ENCODE data around the gene ACSM6. TPM values are rescaled to one million over a fixed set of nuclear protein-coding genes. Genes with fewer than 3 reads are reported as not detected.

Gene ACSM6
- polyA plus RNA-seq, 1 experiment, result not detected

DNA sequence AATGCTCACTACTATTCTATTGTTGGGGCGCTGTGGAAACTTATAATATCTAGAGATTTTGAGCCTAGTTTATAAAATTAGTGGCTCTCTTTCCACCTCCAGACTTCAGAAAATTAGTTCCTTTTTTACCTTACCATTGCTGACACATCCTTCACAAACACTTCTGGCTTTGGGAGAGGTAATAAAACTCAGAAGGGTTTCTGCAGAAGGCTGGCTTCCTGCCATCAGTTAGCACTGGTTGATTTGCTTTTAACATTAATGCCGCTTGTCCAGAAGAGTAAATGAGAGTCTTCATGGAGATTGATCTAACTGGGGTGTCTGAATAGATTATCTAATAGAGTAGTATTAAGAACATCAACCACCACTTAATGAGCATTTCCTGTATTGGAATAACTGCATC, 20.3 kb downstream of the ACSM6 start:
- no peak for TF ChIP-seq CTCF (IDR thresholded peaks at IDR 0.05; ENCODE audit: insufficient read depth, low read depth, low read length)
- Histone ChIP-seq H3K27me3 (ENCODE audit: control insufficient read depth, insufficient read depth, low read length) (no peaks in the 10 kb centered on the region), H3K4me3 (ENCODE audit: low read depth, low read length) (no peak overlapping the region), H3K36me3 (ENCODE audit: control insufficient read depth, insufficient read depth, low read length) (no peaks in the 10 kb centered on the region)
- CTCF ChIA-PET, result no interaction called here
- DNase-seq (ENCODE audit: low read depth), result no peak
- POLR2A ChIA-PET, result no interaction called here

GRCh38 chr10:95214793-95215192, 20.8 kb downstream of the ACSM6 start:
- POLR2A ChIA-PET, result no interaction called here
- no peak for DNase-seq (ENCODE audit: low read depth)
- TF ChIP-seq CTCF (IDR thresholded peaks at IDR 0.05; ENCODE audit: insufficient read depth, low read depth, low read length), result no peak

GRCh38 chr10:95217476-95217875, 23.4 kb downstream of the ACSM6 start:
- TF ChIP-seq CTCF (IDR thresholded peaks at IDR 0.05; ENCODE audit: insufficient read depth, low read depth, low read length), result no peak
- DNase-seq (ENCODE audit: low read depth), result no peak
- POLR2A ChIA-PET, result no interaction called here
- Histone ChIP-seq H3K4me3 (ENCODE audit: low read depth, low read length) (no peak overlapping the region), H3K36me3 (ENCODE audit: control insufficient read depth, insufficient read depth, low read length) (no peaks in the 10 kb centered on the region), H3K27me3 (ENCODE audit: control insufficient read depth, insufficient read depth, low read length) (no peaks in the 10 kb centered on the region)
- CTCF ChIA-PET, result interaction anchor here (1.1 to 3.4 kb wide), 3 partner anchors 10 to 26 kb away, joined by 3 to 18 read pairs (median 5); no protein-coding TSS in a partner anchor

More at GRCh38 chr10:95214793-95215192, 20.8 kb downstream of the ACSM6 start:
- no peaks in the 10 kb centered on the region for H3K36me3 ChIP-seq (ENCODE audit: control insufficient read depth, insufficient read depth, low read length)
- H3K4me3 ChIP-seq (ENCODE audit: low read depth, low read length), result no peak overlapping the region
- CTCF ChIA-PET, result no interaction called here
- H3K27me3 ChIP-seq (ENCODE audit: control insufficient read depth, insufficient read depth, low read length), result no peaks in the 10 kb centered on the region

- no peak for TF ChIP-seq CTCF (IDR thresholded peaks at IDR 0.05; ENCODE audit: insufficient read depth, low read depth, low read length)
- CTCF ChIA-PET, result interaction anchor here (1.4 kb wide), 1 partner anchor 23 kb away, joined by 3 read pairs; no protein-coding TSS in a partner anchor
Measured at GRCh38 chr10:95220539-95220938, 26.5 kb downstream of the ACSM6 start.

GRCh38 chr10:95221124-95221523, 27.1 kb downstream of the ACSM6 start:
- ChIA-PET CTCF (no interaction called here), POLR2A (no interaction called here)
- no peak for TF ChIP-seq CTCF (IDR thresholded peaks at IDR 0.05; ENCODE audit: insufficient read depth, low read depth, low read length)

More at GRCh38 chr10:95220539-95220938, 26.5 kb downstream of the ACSM6 start:
- Histone ChIP-seq H3K27me3 (ENCODE audit: control insufficient read depth, insufficient read depth, low read length) (no peaks in the 10 kb centered on the region), H3K4me3 (ENCODE audit: low read depth, low read length) (no peak overlapping the region), H3K36me3 (ENCODE audit: control insufficient read depth, insufficient read depth, low read length) (no peaks in the 10 kb centered on the region)
- POLR2A ChIA-PET, result no interaction called here
- no peak for DNase-seq (ENCODE audit: low read depth)

More at GRCh38 chr10:95221124-95221523, 27.1 kb downstream of the ACSM6 start:
- Histone ChIP-seq H3K36me3 (ENCODE audit: control insufficient read depth, insufficient read depth, low read length) (no peaks in the 10 kb centered on the region), H3K4me3 (ENCODE audit: low read depth, low read length) (no peak overlapping the region), H3K27me3 (ENCODE audit: control insufficient read depth, insufficient read depth, low read length) (no peaks in the 10 kb centered on the region)
- no peak for DNase-seq (ENCODE audit: low read depth)

Data from BJ (cell line).